OCI-LY7 (cell line): Measurements from ENCODE around the gene SLCO2B1. TPM values are rescaled to one million over a fixed set of nuclear protein-coding genes. Genes with fewer than 3 reads are reported as not detected.

ENCODE experiments used
- BruUV-seq: library from RNA; stranded (reverse); fragments of 400-500 nt; replicated peaks from 2 replicates; lab custom pipeline; 2021; lab: Mats Ljungman, UMichigan
- CTCF ChIA-PET: fragments of 300-600 bp; sonication (Branson Sonifier 250); formaldehyde crosslinking; loops from one replicate; lab custom pipeline; 2022; ENCODE audit warnings: antibody characterized with exemption; ENCODE audit not compliant: unreplicated experiment; lab: Charles Lee
- POLR2A ChIA-PET: fragments of 300-600 bp; sonication (Branson Sonifier 250); formaldehyde crosslinking; loops from one replicate; lab custom pipeline; 2022; ENCODE audit warnings: antibody characterized with exemption; lab: Charles Lee
- DNase-seq: peaks from one replicate; pipeline ENCODE4 v3.0.0-alpha.2; 2015; ENCODE audit warnings: low spot score
- H2AFZ ChIP-seq: fragments of 200-600 bp; sonication (generic), shearing (Covaris generic); 2 replicates; pipeline ENCODE4 v1.6.1; 2014; ENCODE audit warnings: mild to moderate bottlenecking, antibody characterized with exemption, low read length, moderate library complexity
- H3K27ac ChIP-seq: fragments of 200-600 bp; sonication (generic); 2 replicates; pipeline ENCODE4 v1.5.1; 2014; ENCODE audit warnings: mixed run types, low read depth, mild to moderate bottlenecking, moderate library complexity, low read length, inconsistent platforms; ENCODE audit not compliant: poor library complexity, severe bottlenecking
- H3K36me3 ChIP-seq: fragments of 200-600 bp; sonication (generic); 2 replicates; pipeline ENCODE4 v1.6.1; 2014; ENCODE audit warnings: mild to moderate bottlenecking, antibody characterized with exemption, low read length, moderate library complexity, mixed read lengths; ENCODE audit not compliant: insufficient read depth
- H3K4me1 ChIP-seq: fragments of 200-600 bp; sonication (generic); 2 replicates; pipeline ENCODE4 v1.5.1; 2014; ENCODE audit warnings: mild to moderate bottlenecking, low read length; ENCODE audit not compliant: insufficient read depth, poor library complexity, severe bottlenecking
- H3K4me2 ChIP-seq: fragments of 200-600 bp; sonication (generic); 2 replicates; pipeline ENCODE4 v1.6.1; 2014; ENCODE audit warnings: mild to moderate bottlenecking, low read length
- H3K4me3 ChIP-seq: fragments of 200-600 bp; sonication (generic); 2 replicates; pipeline ENCODE4 v1.5.1; 2014; ENCODE audit warnings: mild to moderate bottlenecking, low read depth, low read length; ENCODE audit not compliant: poor library complexity, severe bottlenecking
- H3K79me2 ChIP-seq: fragments of 200-600 bp; sonication (generic); 2 replicates; pipeline ENCODE4 v1.6.1; 2016; ENCODE audit warnings: low read depth, mild to moderate bottlenecking, low read length, moderate library complexity, mixed read lengths; ENCODE audit not compliant: insufficient read depth
- H3K9me2 ChIP-seq: fragments of 200-600 bp; sonication (generic); 2 replicates; pipeline ENCODE4 v1.6.1; 2016; ENCODE audit warnings: mild to moderate bottlenecking, low read length, mixed read lengths; ENCODE audit not compliant: insufficient read depth
- H3K9me3 ChIP-seq: fragments of 200-600 bp; sonication (generic); 2 replicates; pipeline ENCODE4 v1.6.1; 2014; ENCODE audit warnings: mild to moderate bottlenecking, mixed run types, low read length, mixed read lengths
- H4K20me1 ChIP-seq: fragments of 200-600 bp; sonication (generic); 2 replicates; pipeline ENCODE4 v1.6.1; 2014; ENCODE audit warnings: mild to moderate bottlenecking, antibody characterized with exemption, low read length, moderate library complexity, mixed read lengths; ENCODE audit not compliant: insufficient read depth
- EZH2phosphoT487 ChIP-seq: fragments of 200-600 bp; sonication (generic); IDR thresholded peaks from 2 replicates; pipeline ENCODE4 v1.6.1; 2018; ENCODE audit warnings: low read depth, borderline replicate concordance, mild to moderate bottlenecking, mixed run types, antibody characterized with exemption, low read length, moderate library complexity, mixed read lengths
- intact Hi-C: fragments of 100-400 bp; cut with micrococcal nuclease; formaldehyde crosslinking; loops from one replicate; pipeline ENCODE4 v1.10.0; 2022; ENCODE audit not compliant: unreplicated experiment
- total RNA-seq, 2 experiments: library from RNA; depleted of rRNA in 1 of 2; stranded (reverse); fragments of >200 nt in 1 of 2; shearing (Covaris generic) in 1 of 2; gene quantifications; 2 replicates each; pipeline ENCODE4 v1.2.3, GENCODE V29; 2014 to 2022
- TF ChIP-seq, protein P1 (sequence below): fragments of 200-600 bp; sonication (generic); conservative IDR thresholded peaks from 2 replicates; pipeline ENCODE4 v1.5.1; 2014; ENCODE audit warnings: mild to moderate bottlenecking, antibody characterized with exemption, low read length, moderate library complexity, mixed read lengths

SLCO2B1 gene
- total RNA-seq, 2 experiments from 2014 or later: 0.03 TPM; not detected in 1

DNA sequence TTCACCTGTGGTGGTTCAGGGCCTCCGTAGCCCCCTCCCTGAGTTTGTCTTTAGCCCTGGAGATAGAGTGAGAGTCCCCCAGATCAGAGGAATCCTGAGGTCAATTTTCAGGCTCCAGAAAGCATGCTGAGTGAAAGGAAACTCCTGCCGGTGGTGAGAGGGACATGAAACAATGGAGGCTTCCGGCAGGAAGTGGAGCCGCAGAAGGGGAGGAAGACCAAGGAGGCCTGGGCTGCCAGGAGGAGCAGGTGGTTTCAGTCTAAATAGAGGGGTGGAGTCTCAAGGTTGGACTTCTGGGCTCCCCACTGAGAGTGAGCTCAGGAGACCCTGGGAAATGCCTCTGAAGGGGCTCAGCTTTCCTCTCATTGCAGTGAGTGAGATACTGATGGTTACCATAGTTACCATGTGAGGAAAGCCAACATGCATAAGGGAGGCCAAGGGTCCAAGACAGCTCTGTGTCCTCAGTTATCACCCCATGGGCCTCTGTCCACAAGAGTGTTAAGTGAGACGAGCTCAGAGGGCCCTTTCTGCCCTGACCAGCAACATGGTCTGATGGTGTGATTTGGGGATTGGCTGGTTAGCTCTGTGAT, 10.7 kb downstream of the SLCO2B1 start:
- Histone ChIP-seq H2AFZ (no peak overlapping the region), H3K4me1 (no peaks in the 10 kb centered on the region), H4K20me1 (no peaks in the 10 kb centered on the region), H3K36me3 (no peaks in the 10 kb centered on the region), H3K9me3 (no peaks in the 10 kb centered on the region), H3K4me2 (no peak overlapping the region), H3K4me3 (no peak overlapping the region), H3K9me2 (no peaks in the 10 kb centered on the region), H3K27ac (no peak overlapping the region), H3K79me2 (no peaks in the 10 kb centered on the region)
- POLR2A ChIA-PET: no interaction called here
- no peak for TF ChIP-seq EZH2phosphoT487
- TF ChIP-seq, protein P1, sequence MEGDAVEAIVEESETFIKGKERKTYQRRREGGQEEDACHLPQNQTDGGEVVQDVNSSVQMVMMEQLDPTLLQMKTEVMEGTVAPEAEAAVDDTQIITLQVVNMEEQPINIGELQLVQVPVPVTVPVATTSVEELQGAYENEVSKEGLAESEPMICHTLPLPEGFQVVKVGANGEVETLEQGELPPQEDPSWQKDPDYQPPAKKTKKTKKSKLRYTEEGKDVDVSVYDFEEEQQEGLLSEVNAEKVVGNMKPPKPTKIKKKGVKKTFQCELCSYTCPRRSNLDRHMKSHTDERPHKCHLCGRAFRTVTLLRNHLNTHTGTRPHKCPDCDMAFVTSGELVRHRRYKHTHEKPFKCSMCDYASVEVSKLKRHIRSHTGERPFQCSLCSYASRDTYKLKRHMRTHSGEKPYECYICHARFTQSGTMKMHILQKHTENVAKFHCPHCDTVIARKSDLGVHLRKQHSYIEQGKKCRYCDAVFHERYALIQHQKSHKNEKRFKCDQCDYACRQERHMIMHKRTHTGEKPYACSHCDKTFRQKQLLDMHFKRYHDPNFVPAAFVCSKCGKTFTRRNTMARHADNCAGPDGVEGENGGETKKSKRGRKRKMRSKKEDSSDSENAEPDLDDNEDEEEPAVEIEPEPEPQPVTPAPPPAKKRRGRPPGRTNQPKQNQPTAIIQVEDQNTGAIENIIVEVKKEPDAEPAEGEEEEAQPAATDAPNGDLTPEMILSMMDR: no peak
- CTCF ChIA-PET: no interaction called here
- intact Hi-C loops: no loop called here
- BruUV-seq: no TSS peak
- no peak for DNase-seq

DNA sequence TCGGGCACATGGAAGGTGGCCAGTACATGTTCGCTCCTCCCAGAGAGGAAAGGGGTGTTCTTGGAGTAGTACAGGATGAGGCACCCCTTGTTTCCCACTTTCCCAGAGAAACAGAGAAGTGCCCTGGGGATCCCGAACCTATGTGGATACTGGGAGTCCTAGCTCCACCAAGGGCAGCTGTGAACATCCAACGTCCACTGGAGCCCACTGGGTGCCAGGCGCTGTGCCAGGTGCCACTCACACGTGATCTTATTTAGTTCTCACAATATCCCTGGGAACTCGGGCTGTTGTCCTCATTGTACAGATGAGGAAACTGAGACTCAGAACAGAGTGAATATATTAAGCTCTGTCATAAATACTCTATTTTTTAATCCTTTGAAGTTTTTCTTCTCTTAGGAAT, 12.0 kb downstream of the SLCO2B1 start:
- intact Hi-C loops: no loop called here
- Histone ChIP-seq H3K4me1 (no peaks in the 10 kb centered on the region), H3K79me2 (no peaks in the 10 kb centered on the region), H3K4me2 (no peak overlapping the region), H2AFZ (no peak overlapping the region), H3K9me2 (no peaks in the 10 kb centered on the region), H3K4me3 (no peak overlapping the region), H3K36me3 (no peaks in the 10 kb centered on the region), H3K9me3 (no peaks in the 10 kb centered on the region), H4K20me1 (no peaks in the 10 kb centered on the region), H3K27ac (no peak overlapping the region)
- DNase-seq: no peak
- CTCF ChIA-PET: no interaction called here
- POLR2A ChIA-PET: no interaction called here
- TF ChIP-seq EZH2phosphoT487: no peak
- TF ChIP-seq, protein P1: no peak
- BruUV-seq: no TSS peak

DNA sequence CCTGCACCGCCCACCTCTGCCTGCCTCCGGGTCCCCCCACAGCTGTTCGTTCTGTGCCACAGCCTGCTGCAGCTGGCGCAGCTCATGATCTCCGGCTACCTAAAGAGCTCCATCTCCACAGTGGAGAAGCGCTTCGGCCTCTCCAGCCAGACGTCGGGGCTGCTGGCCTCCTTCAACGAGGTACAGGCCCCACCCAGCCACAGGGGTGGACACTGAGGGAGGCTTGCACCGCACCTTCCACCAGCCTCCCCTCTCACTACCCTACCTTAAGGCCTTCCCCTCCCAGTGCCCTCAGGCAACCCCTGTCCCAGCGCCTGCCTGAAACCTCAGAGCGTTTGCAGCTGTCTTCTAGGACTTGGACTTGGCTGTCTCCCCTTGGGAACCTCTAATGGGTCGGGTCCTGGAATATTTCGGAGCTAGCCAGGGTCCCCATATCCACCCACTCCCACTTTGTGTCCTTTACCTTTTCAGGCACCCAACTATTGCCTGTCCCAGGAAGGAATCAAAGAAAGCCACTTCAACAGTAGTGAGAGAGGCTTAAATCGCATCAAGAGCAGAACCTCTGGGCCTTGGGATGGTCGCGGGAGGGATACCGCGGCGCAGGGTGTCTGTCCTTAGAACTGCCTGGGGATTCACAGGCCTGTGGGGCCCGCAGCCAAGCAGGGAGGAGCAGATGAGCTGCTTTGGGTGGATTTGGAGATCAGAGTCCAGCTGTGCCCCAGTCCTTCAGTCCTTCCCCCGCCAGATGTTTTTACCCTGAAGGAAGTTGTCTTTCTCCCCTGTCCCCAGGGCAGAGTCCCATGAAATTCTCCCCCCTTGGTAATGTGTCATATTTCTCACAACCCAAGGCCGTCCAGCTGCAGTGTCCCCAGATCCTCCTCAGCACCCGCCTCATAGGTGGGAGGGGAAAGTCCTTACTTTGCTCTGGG, 13.3 kb downstream of the SLCO2B1 start:
- Histone ChIP-seq H3K4me1 (no peaks in the 10 kb centered on the region), H4K20me1 (no peaks in the 10 kb centered on the region), H3K27ac (no peak overlapping the region), H2AFZ (no peak overlapping the region), H3K4me2 (no peak overlapping the region), H3K36me3 (no peaks in the 10 kb centered on the region), H3K9me3 (no peaks in the 10 kb centered on the region), H3K9me2 (no peaks in the 10 kb centered on the region), H3K4me3 (no peak overlapping the region), H3K79me2 (no peaks in the 10 kb centered on the region)
- no peak for TF ChIP-seq EZH2phosphoT487
- TF ChIP-seq, protein P1: no peak
- ChIA-PET POLR2A (no interaction called here), CTCF (no interaction called here)
- intact Hi-C loops: no loop called here
- DNase-seq: no peak
- no TSS peak for BruUV-seq
